ENCODE data around the gene TMPRSS9.

GRCh38 chr19:2468596-2468995 is 108.5 kb downstream of the TMPRSS9 start:
- TF ChIP-seq, protein P1, sequence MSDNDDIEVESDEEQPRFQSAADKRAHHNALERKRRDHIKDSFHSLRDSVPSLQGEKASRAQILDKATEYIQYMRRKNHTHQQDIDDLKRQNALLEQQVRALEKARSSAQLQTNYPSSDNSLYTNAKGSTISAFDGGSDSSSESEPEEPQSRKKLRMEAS (IDR thresholded peaks at IDR 0.05), result no peak
- TF ChIP-seq TCF12 (IDR thresholded peaks at IDR 0.05; ENCODE audit: low read depth), result no peak

Data from Ishikawa (cell line).